VCaP (cell line): ENCODE data around the gene TUBB8.

ENCODE experiments used
- H3K27ac ChIP-seq: fragments of 450-650 bp; 2 replicates; pipeline ENCODE4 v1.5.1; 2017
- CTCF ChIP-seq: fragments of 450-650 bp; conservative IDR thresholded peaks from 2 replicates; pipeline ENCODE4 v1.5.1; 2017; ENCODE audit warnings: mild to moderate bottlenecking, moderate library complexity

The TUBB8 gene

GRCh38 chr10:48996-49395 is at the start of gene TUBB8:
TUBB8 (minus strand) TSS chr10:49296; CDS start chr10:49238, 58 bp downstream.
- H3K27ac ChIP-seq = no peak within 1 kb of the TSS
- no peak for TF ChIP-seq CTCF

GRCh38 chr10:96466-96865 is 47.4 kb upstream of the TUBB8 start:
- TF ChIP-seq CTCF = no peak
- H3K27ac ChIP-seq = no peak overlapping the region

- no peak overlapping the region for H3K27ac ChIP-seq
- no peak for TF ChIP-seq CTCF
These were observed 46.4 kb upstream of the TUBB8 start for GRCh38 chr10:95356-96115.

GRCh38 chr10:94613-95012 is 45.5 kb upstream of the TUBB8 start:
- H3K27ac ChIP-seq = no peak overlapping the region
- TF ChIP-seq CTCF = no peak

- peak overlapping the region; percentile 80 for H3K27ac ChIP-seq
- TF ChIP-seq CTCF = no peak
These were observed 43.8 kb upstream of the TUBB8 start for GRCh38 chr10:92846-93245.

GRCh38 chr10:92153-92552 is 43.1 kb upstream of the TUBB8 start:
- peak overlapping the region; percentile 80 for H3K27ac ChIP-seq
- no peak for TF ChIP-seq CTCF

- H3K27ac ChIP-seq = peak overlapping the region; percentile 80
- no peak for TF ChIP-seq CTCF
These were observed 42.2 kb upstream of the TUBB8 start for GRCh38 chr10:91313-91712.
